HCT116 (cell line): ENCODE data around the gene DNAJC2. TPM values are rescaled to one million over a fixed set of nuclear protein-coding genes. Genes with fewer than 3 reads are reported as not detected.

Experiments used
- ATAC-seq: fragments of 200-7000 bp; cut with Tn5 transposase; 2 replicates; pipeline ENCODE4 v1.9.1; 2020; ENCODE audit warnings: mild to moderate bottlenecking, moderate library complexity
- BruUV-seq: library from RNA; stranded (reverse); fragments of 400-500 nt; replicated peaks from 2 replicates; lab custom pipeline; 2021; lab: Mats Ljungman, UMichigan
- CTCF ChIA-PET: fragments of 300-600 bp; sonication (Branson Sonifier 250); formaldehyde crosslinking; loops from one replicate; lab custom pipeline; 2021; ENCODE audit warnings: antibody characterized with exemption; lab: Charles Lee
- POLR2A ChIA-PET: fragments of 300-600, 350-600 bp; sonication (Branson Sonifier 250); formaldehyde crosslinking; loops from one replicate; lab custom pipeline; 2021; ENCODE audit warnings: antibody characterized with exemption; lab: Charles Lee
- RAD21 ChIA-PET, 2 experiments: fragments of 300-600 bp; sonication (Branson Sonifier 250); formaldehyde crosslinking; loops; one replicate each; lab custom pipeline; 2023; ENCODE audit warnings: low total read pairs in 2 of 2; ENCODE audit not compliant: uncharacterized antibody in 2 of 2, unreplicated experiment in 2 of 2, low non-redundant PET in 1 of 2; lab: Charles Lee
- DNase-seq: peaks from one replicate; pipeline ENCODE4 v3.0.0-alpha.2; 2010; ENCODE audit warnings: low read depth, low spot score
- H2AFZ ChIP-seq: fragments of 200-600 bp; shearing (Covaris generic), sonication (generic); 2 replicates; pipeline ENCODE4 v1.6.1; 2017; ENCODE audit warnings: low read depth, mixed run types, mixed read lengths, antibody characterized with exemption, low read length; ENCODE audit not compliant: poor library complexity, severe bottlenecking
- H3K27ac ChIP-seq: 2 replicates; pipeline ENCODE4 v1.5.1; 2012; ENCODE audit warnings: low read depth, low read length
- H3K27me3 ChIP-seq: fragments of 200-600 bp; sonication (generic); 2 replicates; pipeline ENCODE4 v1.6.1; 2016; ENCODE audit warnings: mixed run types, low read length, mixed read lengths; ENCODE audit not compliant: insufficient read depth
- H3K36me3 ChIP-seq, 2 experiments: fragments of 200-500 bp in 1 of 2; fragments of 200-600 bp in 1 of 2; sonication (Bioruptor generic) in 1 of 2; sonication (generic) in 1 of 2; 2 replicates each; pipeline versions ENCODE4 v1.5.1 to v1.6.1; 2014 to 2016; ENCODE audit warnings: low read length in 2 of 2, inconsistent platforms in 1 of 2, mixed read lengths in 1 of 2, mixed run types in 1 of 2; ENCODE audit not compliant: insufficient read depth in 2 of 2, control insufficient read depth in 1 of 2
- H3K4me1 ChIP-seq, 2 experiments: fragments of 200-600 bp in 1 of 2; sonication (generic) in 1 of 2; 2 replicates each; pipeline versions ENCODE4 v1.5.1 to v1.6.1; 2012 to 2017; ENCODE audit warnings: low read length in 2 of 2, inconsistent platforms in 1 of 2, mild to moderate bottlenecking in 1 of 2, mixed read lengths in 1 of 2, mixed run types in 1 of 2, moderate library complexity in 1 of 2; ENCODE audit not compliant: insufficient read depth in 2 of 2, control insufficient read depth in 1 of 2
- H3K4me2 ChIP-seq: fragments of 200-600 bp; sonication (generic); 2 replicates; pipeline ENCODE4 v1.6.1; 2017; ENCODE audit warnings: mixed run types, low read length, mixed read lengths
- H3K4me3 ChIP-seq, 2 experiments: fragments of 200-600 bp in 1 of 2; sonication (generic) in 1 of 2; replicated peaks in 1 of 2; 2 replicates each; pipeline ENCODE4 v1.5.1; 2011 to 2016; ENCODE audit warnings: low read length in 2 of 2, control low read depth in 1 of 2, low read depth in 1 of 2, mild to moderate bottlenecking in 1 of 2, mixed read lengths in 1 of 2, mixed run types in 1 of 2
- H3K79me2 ChIP-seq: fragments of 200-600 bp; sonication (generic); 2 replicates; pipeline ENCODE4 v1.6.1; 2017; ENCODE audit warnings: mild to moderate bottlenecking, mixed run types, low read length, moderate library complexity, mixed read lengths; ENCODE audit not compliant: insufficient read depth
- H3K9ac ChIP-seq: fragments of 200-600 bp; sonication (generic); 2 replicates; pipeline ENCODE4 v1.6.1; 2016; ENCODE audit warnings: low read length, mixed read lengths
- H3K9me2 ChIP-seq: fragments of 200-600 bp; sonication (generic), shearing (Covaris generic); 2 replicates; pipeline ENCODE4 v1.6.1; 2017; ENCODE audit warnings: mixed run types, mild to moderate bottlenecking, moderate library complexity; ENCODE audit not compliant: insufficient read depth
- H3K9me3 ChIP-seq, 2 experiments: fragments of 200-500 bp in 1 of 2; fragments of 200-600 bp in 1 of 2; sonication (Bioruptor generic) in 1 of 2; sonication (generic) in 1 of 2; 2 replicates each; pipeline ENCODE4 v1.6.1; 2014 to 2017; ENCODE audit warnings: low read length in 2 of 2, mixed read lengths in 2 of 2, inconsistent platforms in 1 of 2, low read depth in 1 of 2, mild to moderate bottlenecking in 1 of 2, mixed run types in 1 of 2, moderate library complexity in 1 of 2; ENCODE audit not compliant: control insufficient read depth in 1 of 2, insufficient read depth in 1 of 2
- H4K20me1 ChIP-seq: fragments of 200-600 bp; sonication (generic), shearing (Covaris generic); 2 replicates; pipeline ENCODE4 v1.6.1; 2017; ENCODE audit warnings: mixed run types, mild to moderate bottlenecking, moderate library complexity; ENCODE audit not compliant: insufficient read depth
- CEBPB ChIP-seq: IDR thresholded peaks from 2 replicates; pipeline ENCODE4 v1.6.1; 2012; ENCODE audit warnings: low read depth
- EZH2 ChIP-seq: fragments of 200-600 bp; sonication (generic); IDR thresholded peaks from 2 replicates; pipeline ENCODE4 v1.6.1; 2017; ENCODE audit warnings: antibody characterized with exemption, mixed run types
- FOSL1 ChIP-seq: IDR thresholded peaks from 2 replicates; pipeline ENCODE4 v1.6.1; 2012; ENCODE audit warnings: low read depth
- MAX ChIP-seq: IDR thresholded peaks from 2 replicates; pipeline ENCODE4 v1.6.1; 2012
- SP1 ChIP-seq: IDR thresholded peaks from 2 replicates; pipeline ENCODE4 v1.6.1; 2012; ENCODE audit warnings: low read depth
- SRF ChIP-seq: IDR thresholded peaks from 2 replicates; pipeline ENCODE4 v1.6.1; 2012; ENCODE audit warnings: low read depth
- ZBTB33 ChIP-seq: IDR thresholded peaks from 2 replicates; pipeline ENCODE4 v1.6.1; 2011; ENCODE audit warnings: mild to moderate bottlenecking, low read length, moderate library complexity; ENCODE audit not compliant: insufficient replicate concordance; ENCODE audit errors: extremely low read depth
- intact Hi-C: fragments of 100-400 bp; cut with micrococcal nuclease; formaldehyde crosslinking; loops from 2 replicates; pipeline ENCODE4 v1.10.0; 2022
- total RNA-seq: library from RNA; stranded (reverse); gene quantifications from one replicate; pipeline ENCODE4 v1.2.1, GENCODE V29; 2021; ENCODE audit not compliant: unreplicated experiment

Gene DNAJC2
- total RNA-seq, 1 experiment from 2014 or later, result 40.2 TPM

GRCh38 chr7:103296901-103297836 lies 47.4 kb downstream of the DNAJC2 start, which contains the start of gene PMPCB (continued):
- peak; percentile 60 for TF ChIP-seq ZBTB33
- TF ChIP-seq EZH2, result no peak
- TF ChIP-seq SRF, result no peak
- no peak for TF ChIP-seq FOSL1
- TF ChIP-seq SP1, result peak; percentile 14; the same call in 1 of the 2 replicates
- peak; percentile 88 for TF ChIP-seq MAX

GRCh38 chr7:103293526-103293925 lies 51.0 kb downstream of the DNAJC2 start:
- POLR2A ChIA-PET, result no interaction called here
- no TSS peak for BruUV-seq
- Histone ChIP-seq H3K27me3 (no peaks in the 10 kb centered on the region), H3K9me2 (no peaks in the 10 kb centered on the region), H3K36me3 (no peaks in the 10 kb centered on the region), H3K27ac (no peak overlapping the region), H3K4me2 (no peak overlapping the region), H3K79me2 (peaks cover 13% of the 10 kb centered on the region), H4K20me1 (no peaks in the 10 kb centered on the region), H3K9me3 (no peaks in the 10 kb centered on the region), H3K9ac (no peak overlapping the region), H2AFZ (no peak overlapping the region), H3K4me3 (no peak overlapping the region), H3K4me1 (peaks cover 3 to 10% of the 10 kb centered on the region in 2 experiments; a peak in 3 of 4 replicates)
- intact Hi-C loops, result loop anchor here (10.0 kb wide), 1 partner anchor 871 kb away; no protein-coding TSS in a partner anchor
- DNase-seq (no peak), ATAC-seq (no peak)
- CTCF ChIA-PET, result no interaction called here
- RAD21 ChIA-PET, result no interaction called here
- TF ChIP-seq ZBTB33 (no peak), FOSL1 (no peak), CEBPB (no peak)
